SK-N-SH treated with all-trans-retinoic acid at 6 μM for 48 hours (cell line): ENCODE measurements around the gene TLL2.

Experiments
- ATAC-seq: fragments of 200-7000 bp; cut with Tn5 transposase; 3 replicates; pipeline ENCODE4 v1.9.1; 2020; ENCODE audit warnings: mild to moderate bottlenecking, moderate library complexity
- ARNTL ChIP-seq: fragments of 450-650 bp; formaldehyde crosslinking; IDR thresholded peaks from 2 replicates; pipeline ENCODE4 v1.5.0; 2020; ENCODE audit warnings: low read depth, mild to moderate bottlenecking, moderate library complexity, borderline replicate concordance
- BACH2 ChIP-seq: fragments of 250-450 bp; sonication (Bioruptor Pico); IDR thresholded peaks from 2 replicates; pipeline ENCODE4 v1.9.0; 2021; ENCODE audit warnings: mild to moderate bottlenecking, borderline replicate concordance
- CREB5 ChIP-seq: fragments of 250-450 bp; sonication (Bioruptor Pico); IDR thresholded peaks from 2 replicates; pipeline ENCODE4 v1.5.1; 2020; ENCODE audit warnings: low read depth, mild to moderate bottlenecking, moderate library complexity
- CSRNP3 ChIP-seq: fragments of 250-450 bp; sonication (Bioruptor Pico); IDR thresholded peaks from 2 replicates; pipeline ENCODE4 v1.5.1; 2021; ENCODE audit warnings: mild to moderate bottlenecking, moderate library complexity
- ESRRG ChIP-seq: fragments of 250-450 bp; sonication (Bioruptor Pico); IDR thresholded peaks from 2 replicates; pipeline ENCODE4 v1.6.1; 2021; ENCODE audit warnings: mild to moderate bottlenecking
- GLIS3 ChIP-seq: fragments of 250-450 bp; sonication (Bioruptor Pico); IDR thresholded peaks from 2 replicates; pipeline ENCODE4 v1.5.0; 2020; ENCODE audit warnings: mild to moderate bottlenecking, moderate library complexity
- ISL1 ChIP-seq: fragments of 250-450 bp; sonication (Bioruptor Pico); IDR thresholded peaks from 2 replicates; pipeline ENCODE4 v2.1.2; 2022; ENCODE audit warnings: mild to moderate bottlenecking, moderate library complexity
- OSR1 ChIP-seq: fragments of 250-450 bp; sonication (Bioruptor Pico); IDR thresholded peaks from 2 replicates; pipeline ENCODE4 v1.8.0; 2022; ENCODE audit warnings: moderate library complexity, mild to moderate bottlenecking, inconsistent platforms
- PPARA ChIP-seq: fragments of 250-450 bp; sonication (Bioruptor Pico); IDR thresholded peaks from 2 replicates; pipeline ENCODE4 v1.5.0; 2020; ENCODE audit warnings: mild to moderate bottlenecking, borderline replicate concordance
- RARB ChIP-seq: fragments of 250-450 bp; sonication (Bioruptor Pico); IDR thresholded peaks from 2 replicates; pipeline ENCODE4 v1.8.0; 2021; ENCODE audit warnings: mild to moderate bottlenecking, moderate library complexity
- SNAI2 ChIP-seq: fragments of 250-450 bp; sonication (Bioruptor Pico); IDR thresholded peaks from 2 replicates; pipeline ENCODE4 v1.5.0; 2020; ENCODE audit warnings: mild to moderate bottlenecking, moderate library complexity
- TCF4 ChIP-seq: fragments of 250-450 bp; sonication (Bioruptor Pico); IDR thresholded peaks from 2 replicates; pipeline ENCODE4 v1.8.0; 2021; ENCODE audit warnings: mild to moderate bottlenecking, moderate library complexity, borderline replicate concordance
- TOX ChIP-seq: fragments of 250-450 bp; sonication (Bioruptor Pico); IDR thresholded peaks from 2 replicates; pipeline ENCODE4 v1.8.0; 2021; ENCODE audit warnings: mild to moderate bottlenecking, moderate library complexity, borderline replicate concordance
- ZC3H10 ChIP-seq: fragments of 250-450 bp; sonication (Bioruptor Pico); IDR thresholded peaks from 2 replicates; pipeline ENCODE4 v1.5.1; 2021; ENCODE audit warnings: mild to moderate bottlenecking, moderate library complexity
- ZFP3 ChIP-seq: fragments of 250-450 bp; sonication (Bioruptor Pico); IDR thresholded peaks from 2 replicates; pipeline ENCODE4 v1.5.0; 2020; ENCODE audit warnings: mild to moderate bottlenecking, moderate library complexity
- ZFP30 ChIP-seq: fragments of 450-650 bp; formaldehyde crosslinking; IDR thresholded peaks from 2 replicates; pipeline ENCODE4 v1.5.0; 2022; ENCODE audit warnings: mild to moderate bottlenecking, moderate library complexity
- ZNF565 ChIP-seq: fragments of 450-650 bp; formaldehyde crosslinking; conservative IDR thresholded peaks from 2 replicates; pipeline ENCODE4 v1.5.0; 2020; ENCODE audit warnings: low read depth, mild to moderate bottlenecking, moderate library complexity
- ZNF70 ChIP-seq: fragments of 450-650 bp; formaldehyde crosslinking; IDR thresholded peaks from 2 replicates; pipeline ENCODE4 v1.5.0; 2020; ENCODE audit warnings: mild to moderate bottlenecking, moderate library complexity
- ZNF8 ChIP-seq: fragments of 450-650 bp; formaldehyde crosslinking; IDR thresholded peaks from 2 replicates; pipeline ENCODE4 v1.5.0; 2020; ENCODE audit warnings: mild to moderate bottlenecking, moderate library complexity
- TF ChIP-seq, protein P1 (sequence below): fragments of 250-450 bp; sonication (Bioruptor Pico); IDR thresholded peaks from 2 replicates; pipeline ENCODE4 v1.8.0; 2020; ENCODE audit warnings: mild to moderate bottlenecking, moderate library complexity, borderline replicate concordance
- TF ChIP-seq, protein P2 (sequence below): fragments of 250-450 bp; sonication (Bioruptor Pico); IDR thresholded peaks from 2 replicates; pipeline ENCODE4 v1.5.0; 2020; ENCODE audit warnings: mild to moderate bottlenecking, moderate library complexity

The TLL2 gene

DNA sequence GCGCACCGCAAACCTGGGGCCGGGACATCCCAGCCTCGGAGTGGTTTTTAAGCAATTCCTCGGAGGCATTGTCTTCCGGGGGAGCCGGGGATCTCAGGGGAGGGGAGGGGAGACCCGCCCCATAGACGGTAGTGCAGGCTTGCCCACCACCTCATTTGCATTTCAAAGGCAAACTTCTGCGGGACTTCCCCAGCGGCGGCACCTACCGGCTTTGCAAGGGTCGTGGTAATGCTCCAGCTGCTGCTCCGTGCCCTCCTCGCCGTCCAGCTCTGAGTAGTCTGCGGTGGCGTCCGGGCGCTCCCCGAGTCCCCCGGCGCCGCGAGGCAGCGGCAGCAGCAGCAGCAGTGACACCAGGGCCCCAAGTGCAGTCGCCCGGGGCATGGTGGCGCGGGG, 425 bp downstream of the TLL2 start:
- TF ChIP-seq BACH2: no peak
- no peak for TF ChIP-seq PPARA (CRISPR knock-in tag)
- TF ChIP-seq ZNF565 (CRISPR knock-in tag): no peak
- no peak for TF ChIP-seq ISL1
- TF ChIP-seq CREB5 (CRISPR knock-in tag): no peak
- TF ChIP-seq, all 23 proteins: peak for 0
- no peak for ATAC-seq

DNA sequence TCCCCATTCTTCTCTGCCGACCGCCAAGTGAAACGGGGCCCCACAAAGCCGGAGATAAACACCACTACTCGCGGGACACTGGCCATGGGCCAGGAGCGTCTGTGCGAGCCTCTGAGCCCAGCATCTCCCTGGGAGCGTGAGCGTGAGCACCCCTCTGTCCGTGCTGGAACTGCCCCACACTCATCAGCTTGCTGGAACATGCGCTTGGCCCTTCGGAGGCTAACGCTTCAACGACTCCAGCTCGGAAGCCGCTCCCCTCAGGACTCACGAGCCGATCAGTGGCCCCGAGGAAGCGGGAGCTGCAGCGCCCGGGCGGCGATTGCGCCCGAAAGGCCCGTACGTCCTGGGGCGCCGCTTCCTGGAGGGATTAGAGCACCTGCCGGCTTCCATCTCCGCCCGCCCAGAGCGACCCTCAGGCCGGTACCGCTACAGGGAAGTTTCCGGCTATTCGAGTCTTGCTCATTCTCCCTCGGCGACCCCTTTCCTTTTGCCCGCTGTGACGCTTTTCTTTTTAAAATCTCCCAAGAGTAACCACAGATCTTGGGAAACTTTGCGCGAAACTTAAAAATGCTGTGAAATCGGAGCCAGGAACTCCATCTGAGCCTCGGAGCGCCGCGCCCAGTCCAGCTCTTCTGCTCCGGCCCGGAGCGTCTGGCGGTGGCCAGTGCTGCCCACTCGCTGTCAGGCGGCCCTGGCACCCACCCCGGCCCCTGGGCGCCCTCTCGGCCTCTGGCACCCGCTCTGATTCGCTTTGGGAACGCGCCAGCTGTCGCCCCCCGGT, 1.0 kb downstream of the TLL2 start:
- no peak for TF ChIP-seq ARNTL (CRISPR knock-in tag)
- no peak for TF ChIP-seq RARB
- TF ChIP-seq GLIS3 (CRISPR knock-in tag): no peak
- TF ChIP-seq, protein P1, sequence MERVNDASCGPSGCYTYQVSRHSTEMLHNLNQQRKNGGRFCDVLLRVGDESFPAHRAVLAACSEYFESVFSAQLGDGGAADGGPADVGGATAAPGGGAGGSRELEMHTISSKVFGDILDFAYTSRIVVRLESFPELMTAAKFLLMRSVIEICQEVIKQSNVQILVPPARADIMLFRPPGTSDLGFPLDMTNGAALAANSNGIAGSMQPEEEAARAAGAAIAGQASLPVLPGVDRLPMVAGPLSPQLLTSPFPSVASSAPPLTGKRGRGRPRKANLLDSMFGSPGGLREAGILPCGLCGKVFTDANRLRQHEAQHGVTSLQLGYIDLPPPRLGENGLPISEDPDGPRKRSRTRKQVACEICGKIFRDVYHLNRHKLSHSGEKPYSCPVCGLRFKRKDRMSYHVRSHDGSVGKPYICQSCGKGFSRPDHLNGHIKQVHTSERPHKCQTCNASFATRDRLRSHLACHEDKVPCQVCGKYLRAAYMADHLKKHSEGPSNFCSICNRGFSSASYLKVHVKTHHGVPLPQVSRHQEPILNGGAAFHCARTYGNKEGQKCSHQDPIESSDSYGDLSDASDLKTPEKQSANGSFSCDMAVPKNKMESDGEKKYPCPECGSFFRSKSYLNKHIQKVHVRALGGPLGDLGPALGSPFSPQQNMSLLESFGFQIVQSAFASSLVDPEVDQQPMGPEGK (CRISPR knock-in tag): no peak
- TF ChIP-seq ZC3H10 (CRISPR knock-in tag): no peak
- no peak for TF ChIP-seq ZFP30
- TF ChIP-seq TCF4 (CRISPR knock-in tag): no peak
- TF ChIP-seq, protein P2, sequence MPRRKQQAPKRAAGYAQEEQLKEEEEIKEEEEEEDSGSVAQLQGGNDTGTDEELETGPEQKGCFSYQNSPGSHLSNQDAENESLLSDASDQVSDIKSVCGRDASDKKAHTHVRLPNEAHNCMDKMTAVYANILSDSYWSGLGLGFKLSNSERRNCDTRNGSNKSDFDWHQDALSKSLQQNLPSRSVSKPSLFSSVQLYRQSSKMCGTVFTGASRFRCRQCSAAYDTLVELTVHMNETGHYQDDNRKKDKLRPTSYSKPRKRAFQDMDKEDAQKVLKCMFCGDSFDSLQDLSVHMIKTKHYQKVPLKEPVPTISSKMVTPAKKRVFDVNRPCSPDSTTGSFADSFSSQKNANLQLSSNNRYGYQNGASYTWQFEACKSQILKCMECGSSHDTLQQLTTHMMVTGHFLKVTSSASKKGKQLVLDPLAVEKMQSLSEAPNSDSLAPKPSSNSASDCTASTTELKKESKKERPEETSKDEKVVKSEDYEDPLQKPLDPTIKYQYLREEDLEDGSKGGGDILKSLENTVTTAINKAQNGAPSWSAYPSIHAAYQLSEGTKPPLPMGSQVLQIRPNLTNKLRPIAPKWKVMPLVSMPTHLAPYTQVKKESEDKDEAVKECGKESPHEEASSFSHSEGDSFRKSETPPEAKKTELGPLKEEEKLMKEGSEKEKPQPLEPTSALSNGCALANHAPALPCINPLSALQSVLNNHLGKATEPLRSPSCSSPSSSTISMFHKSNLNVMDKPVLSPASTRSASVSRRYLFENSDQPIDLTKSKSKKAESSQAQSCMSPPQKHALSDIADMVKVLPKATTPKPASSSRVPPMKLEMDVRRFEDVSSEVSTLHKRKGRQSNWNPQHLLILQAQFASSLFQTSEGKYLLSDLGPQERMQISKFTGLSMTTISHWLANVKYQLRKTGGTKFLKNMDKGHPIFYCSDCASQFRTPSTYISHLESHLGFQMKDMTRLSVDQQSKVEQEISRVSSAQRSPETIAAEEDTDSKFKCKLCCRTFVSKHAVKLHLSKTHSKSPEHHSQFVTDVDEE (CRISPR knock-in tag): no peak
- no peak for TF ChIP-seq TOX (CRISPR knock-in tag)
- TF ChIP-seq ISL1: no peak
- no peak for TF ChIP-seq ZNF565 (CRISPR knock-in tag)
- TF ChIP-seq ZNF70 (CRISPR knock-in tag): no peak
- no peak for TF ChIP-seq BACH2
- no peak for TF ChIP-seq OSR1 (CRISPR knock-in tag)
- no peak for TF ChIP-seq ZFP3 (CRISPR knock-in tag)
- no peak for TF ChIP-seq CREB5 (CRISPR knock-in tag)
- ATAC-seq: peak; percentile 20

- peak; percentile 23; the same call in 2 of the 3 replicates for ATAC-seq
- TF ChIP-seq SNAI2 (CRISPR knock-in tag): no peak
- no peak for TF ChIP-seq GLIS3 (CRISPR knock-in tag)
- TF ChIP-seq TCF4 (CRISPR knock-in tag): no peak
- TF ChIP-seq TOX (CRISPR knock-in tag): no peak
- TF ChIP-seq ZNF70 (CRISPR knock-in tag): no peak
- no peak for TF ChIP-seq PPARA (CRISPR knock-in tag)
- no peak for TF ChIP-seq ARNTL (CRISPR knock-in tag)
- TF ChIP-seq, protein P2 (CRISPR knock-in tag): no peak
- TF ChIP-seq ISL1: no peak
- no peak for TF ChIP-seq ZFP30
- TF ChIP-seq ESRRG (CRISPR knock-in tag): no peak
- no peak for TF ChIP-seq ZFP3 (CRISPR knock-in tag)
- no peak for TF ChIP-seq RARB
- TF ChIP-seq ZNF8 (CRISPR knock-in tag): no peak
- TF ChIP-seq BACH2: no peak
- no peak for TF ChIP-seq CREB5 (CRISPR knock-in tag)
- no peak for TF ChIP-seq OSR1 (CRISPR knock-in tag)
- TF ChIP-seq CSRNP3 (CRISPR knock-in tag): no peak
These were observed 2.4 kb downstream of the TLL2 start for GRCh38 chr10:96511044-96511945.
